IMR-90 (cell line): ENCODE data around the gene GALC. TPM values are rescaled to one million over a fixed set of nuclear protein-coding genes. Genes with fewer than 3 reads are reported as not detected.

Source experiments
- ATAC-seq: fragments of 200-7000 bp; cut with Tn5 transposase; 2 replicates; pipeline ENCODE4 v1.9.1; 2020; ENCODE audit warnings: low read depth, mild to moderate bottlenecking, moderate library complexity
- BruUV-seq: library from RNA; stranded (reverse); fragments of 400-500 nt; replicated peaks from 2 replicates; lab custom pipeline; 2021; lab: Mats Ljungman, UMichigan
- CTCF ChIA-PET: fragments of 300-600 bp; formaldehyde crosslinking; extraction: SDS; loops from one replicate; lab custom pipeline; 2021; ENCODE audit warnings: antibody characterized with exemption; lab: Yijun Ruan, JAX
- POLR2A ChIA-PET: fragments of 300-600 bp; sonication (Branson Sonifier 250); formaldehyde crosslinking; loops from one replicate; lab custom pipeline; 2022; ENCODE audit warnings: antibody characterized with exemption; ENCODE audit not compliant: unreplicated experiment; lab: Charles Lee
- DNase-seq: peaks from one replicate; pipeline ENCODE4 v3.0.0; 2013
- H2AFZ ChIP-seq: replicated peaks from 2 replicates; pipeline ENCODE3; 2013; ENCODE audit warnings: low read length, mild to moderate bottlenecking; ENCODE audit not compliant: poor library complexity
- H2AK5ac ChIP-seq: 2 replicates; pipeline ENCODE4 v1.6.1; 2013; ENCODE audit warnings: low read depth, low read length, inconsistent platforms
- H2AK9ac ChIP-seq: replicated peaks from 2 replicates; pipeline ENCODE3; 2013; ENCODE audit warnings: mild to moderate bottlenecking, low read depth, low read length, moderate library complexity; ENCODE audit not compliant: poor library complexity
- H2BK120ac ChIP-seq: 2 replicates; pipeline ENCODE4 v1.6.1; 2013; ENCODE audit warnings: low read depth, low read length, inconsistent platforms
- H2BK15ac ChIP-seq: 3 replicates; pipeline ENCODE4 v1.6.1; 2013; ENCODE audit warnings: low read depth, low read length, inconsistent platforms
- H2BK20ac ChIP-seq: 2 replicates; pipeline ENCODE4 v1.6.1; 2013; ENCODE audit warnings: low read depth, mild to moderate bottlenecking, inconsistent platforms, low read length, moderate library complexity
- H2BK5ac ChIP-seq: 2 replicates; pipeline ENCODE4 v1.6.1; 2013; ENCODE audit warnings: mild to moderate bottlenecking, low read depth, low read length, inconsistent platforms; ENCODE audit not compliant: poor library complexity, severe bottlenecking
- H3K14ac ChIP-seq: replicated peaks from 2 replicates; pipeline ENCODE4 v1.6.1; 2013; ENCODE audit warnings: low read depth, low read length, inconsistent platforms
- H3K18ac ChIP-seq: 2 replicates; pipeline ENCODE4 v1.6.1; 2013; ENCODE audit warnings: low read depth, low read length, control low read depth
- H3K23ac ChIP-seq: 2 replicates; pipeline ENCODE4 v1.6.1; 2013; ENCODE audit warnings: low read depth, low read length, inconsistent platforms
- H3K27ac ChIP-seq: 2 replicates; pipeline ENCODE4 v1.5.1; 2013; ENCODE audit warnings: mild to moderate bottlenecking, control low read depth, low read length; ENCODE audit not compliant: insufficient read depth
- H3K27me3 ChIP-seq: 2 replicates; pipeline ENCODE4 v1.6.1; 2013; ENCODE audit warnings: low read length; ENCODE audit not compliant: control insufficient read depth, insufficient read depth
- H3K36me3 ChIP-seq: 2 replicates; pipeline ENCODE4 v1.6.1; 2013; ENCODE audit warnings: low read length, mixed read lengths; ENCODE audit not compliant: control insufficient read depth, insufficient read depth
- H3K4ac ChIP-seq: 2 replicates; pipeline ENCODE4 v1.6.1; 2013; ENCODE audit warnings: low read depth, low read length, inconsistent platforms
- H3K4me1 ChIP-seq: 2 replicates; pipeline ENCODE4 v1.6.1; 2013; ENCODE audit warnings: low read length, mixed read lengths; ENCODE audit not compliant: control insufficient read depth, insufficient read depth
- H3K4me2 ChIP-seq: 2 replicates; pipeline ENCODE4 v1.6.1; 2013; ENCODE audit warnings: low read depth, mild to moderate bottlenecking, control low read depth, low read length, moderate library complexity
- H3K4me3 ChIP-seq: 2 replicates; pipeline ENCODE4 v1.5.1; 2013; ENCODE audit warnings: low read depth, mild to moderate bottlenecking, control low read depth, low read length, moderate library complexity; ENCODE audit not compliant: insufficient read depth
- H3K56ac ChIP-seq: 2 replicates; pipeline ENCODE4 v1.6.1; 2013; ENCODE audit warnings: low read length, inconsistent platforms; ENCODE audit not compliant: insufficient read depth; ENCODE audit errors: extremely low read depth
- H3K79me1 ChIP-seq, 2 experiments: 2 replicates each; pipeline ENCODE4 v1.6.1; 2013; ENCODE audit warnings: low read length in 2 of 2, inconsistent platforms in 1 of 2, low read depth in 1 of 2
- H3K9ac ChIP-seq: 2 replicates; pipeline ENCODE4 v1.6.1; 2013; ENCODE audit warnings: low read depth, low read length, control low read depth
- H3K9me1 ChIP-seq: 2 replicates; pipeline ENCODE4 v1.6.1; 2013; ENCODE audit warnings: low read length, inconsistent platforms; ENCODE audit not compliant: insufficient read depth
- H3K9me3 ChIP-seq: 2 replicates; pipeline ENCODE4 v1.6.1; 2013; ENCODE audit warnings: low read length; ENCODE audit not compliant: control insufficient read depth, insufficient read depth
- H4K20me1 ChIP-seq: 2 replicates; pipeline ENCODE4 v1.6.1; 2013; ENCODE audit warnings: low read length, inconsistent platforms; ENCODE audit not compliant: insufficient read depth
- H4K5ac ChIP-seq: 2 replicates; pipeline ENCODE4 v1.6.1; 2013; ENCODE audit warnings: mild to moderate bottlenecking, low read depth, low read length, control low read depth
- H4K8ac ChIP-seq, 2 experiments: 2 replicates each; pipeline ENCODE4 v1.6.1; 2013; ENCODE audit warnings: low read depth in 2 of 2, low read length in 2 of 2, control low read depth in 1 of 2, inconsistent platforms in 1 of 2
- H4K91ac ChIP-seq: 2 replicates; pipeline ENCODE4 v1.6.1; 2013; ENCODE audit warnings: low read depth, low read length, inconsistent platforms; ENCODE audit not compliant: insufficient read depth
- RAD21 ChIP-seq: IDR thresholded peaks from 2 replicates; pipeline ENCODE4 v1.6.1; 2012; ENCODE audit warnings: low read length, improper control_type of control experiment
- SMC3 ChIP-seq: fragments of 150-350 bp; IDR thresholded peaks from 2 replicates; pipeline ENCODE4 v1.6.1; 2016; ENCODE audit warnings: low read depth, mild to moderate bottlenecking, antibody characterized with exemption, low read length, moderate library complexity
- dilution Hi-C: fragments of 300-500 bp; cut with HindIII; formaldehyde crosslinking; loops from one replicate; pipeline ENCODE4 v1.14.3; 2018; ENCODE audit warnings: low sequenced_read_pairs; ENCODE audit not compliant: unreplicated experiment
- in situ Hi-C: fragments of 300-500 bp; cut with MboI; formaldehyde crosslinking; loops from 3 replicates; pipeline ENCODE4 v1.14.3; 2019; ENCODE audit warnings: low sequenced_read_pairs, inconsistent platforms, mixed read lengths
- intact Hi-C: fragments of 100-400 bp; cut with micrococcal nuclease; formaldehyde crosslinking; loops from 2 replicates; pipeline ENCODE4 v1.10.0; 2022
- polyA plus RNA-seq, 3 experiments: library from polyadenylated mRNA; depleted of rRNA; stranded (reverse); fragments of >200 nt; gene quantifications; 2 replicates each; pipeline ENCODE4 v1.2.3, GENCODE V29; 2012; ENCODE audit warnings: low replicate concordance in 1 of 3
- total RNA-seq: library from RNA; depleted of rRNA; stranded (reverse); fragments of >200 nt; gene quantifications from 2 replicates; pipeline ENCODE4 v1.2.3, GENCODE V29; 2012
- TF ChIP-seq, protein P1 (sequence below): conservative IDR thresholded peaks from 2 replicates; pipeline ENCODE4 v1.5.1; 2012; ENCODE audit warnings: mild to moderate bottlenecking, low read depth, low read length, improper control_type of control experiment
- TF ChIP-seq, protein P2 (sequence below): fragments of 150-350 bp; IDR thresholded peaks from 2 replicates; pipeline ENCODE4 v1.6.1; 2017; ENCODE audit warnings: mild to moderate bottlenecking, antibody characterized with exemption, low read length, low read depth

GALC gene
- total and polyA plus RNA-seq, 2 of the 4 experiments (the other 2 are of a cell fraction), result 6.3 to 7.9 TPM

DNA sequence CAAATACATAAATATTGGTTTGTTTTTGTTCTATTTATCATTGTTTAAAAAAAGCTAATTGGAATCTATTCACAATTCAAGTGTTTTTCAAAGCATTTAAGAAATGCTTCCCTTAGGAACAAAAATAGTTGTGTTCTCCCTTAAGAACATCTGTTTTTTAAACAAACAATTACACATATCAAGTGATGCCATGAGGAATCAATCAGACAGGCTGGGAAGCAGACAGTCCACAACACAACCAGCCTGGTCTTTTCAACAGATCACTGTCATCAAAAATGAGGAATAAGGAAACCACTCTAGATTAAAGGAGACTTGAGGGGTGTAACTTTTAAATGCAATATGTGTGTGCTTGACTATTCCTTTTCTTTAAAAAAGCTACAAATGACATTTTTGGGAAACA is 25.5 kb downstream of the GALC start:
- no peaks in the 10 kb centered on the region for H3K79me1 ChIP-seq
- no peak overlapping the region for H2BK120ac ChIP-seq
- no peak overlapping the region for H3K9ac ChIP-seq
- no TSS peak for BruUV-seq
- ATAC-seq (no peak), DNase-seq (no peak)
- H2BK15ac ChIP-seq, result no peak overlapping the region
- no peaks in the 10 kb centered on the region for H3K4me1 ChIP-seq
- dilution Hi-C loops, result no loop called here
- TF ChIP-seq SMC3, result no peak
- TF ChIP-seq, protein P1, sequence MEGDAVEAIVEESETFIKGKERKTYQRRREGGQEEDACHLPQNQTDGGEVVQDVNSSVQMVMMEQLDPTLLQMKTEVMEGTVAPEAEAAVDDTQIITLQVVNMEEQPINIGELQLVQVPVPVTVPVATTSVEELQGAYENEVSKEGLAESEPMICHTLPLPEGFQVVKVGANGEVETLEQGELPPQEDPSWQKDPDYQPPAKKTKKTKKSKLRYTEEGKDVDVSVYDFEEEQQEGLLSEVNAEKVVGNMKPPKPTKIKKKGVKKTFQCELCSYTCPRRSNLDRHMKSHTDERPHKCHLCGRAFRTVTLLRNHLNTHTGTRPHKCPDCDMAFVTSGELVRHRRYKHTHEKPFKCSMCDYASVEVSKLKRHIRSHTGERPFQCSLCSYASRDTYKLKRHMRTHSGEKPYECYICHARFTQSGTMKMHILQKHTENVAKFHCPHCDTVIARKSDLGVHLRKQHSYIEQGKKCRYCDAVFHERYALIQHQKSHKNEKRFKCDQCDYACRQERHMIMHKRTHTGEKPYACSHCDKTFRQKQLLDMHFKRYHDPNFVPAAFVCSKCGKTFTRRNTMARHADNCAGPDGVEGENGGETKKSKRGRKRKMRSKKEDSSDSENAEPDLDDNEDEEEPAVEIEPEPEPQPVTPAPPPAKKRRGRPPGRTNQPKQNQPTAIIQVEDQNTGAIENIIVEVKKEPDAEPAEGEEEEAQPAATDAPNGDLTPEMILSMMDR, result no peak
- TF ChIP-seq RAD21, result no peak
- TF ChIP-seq, protein P2, sequence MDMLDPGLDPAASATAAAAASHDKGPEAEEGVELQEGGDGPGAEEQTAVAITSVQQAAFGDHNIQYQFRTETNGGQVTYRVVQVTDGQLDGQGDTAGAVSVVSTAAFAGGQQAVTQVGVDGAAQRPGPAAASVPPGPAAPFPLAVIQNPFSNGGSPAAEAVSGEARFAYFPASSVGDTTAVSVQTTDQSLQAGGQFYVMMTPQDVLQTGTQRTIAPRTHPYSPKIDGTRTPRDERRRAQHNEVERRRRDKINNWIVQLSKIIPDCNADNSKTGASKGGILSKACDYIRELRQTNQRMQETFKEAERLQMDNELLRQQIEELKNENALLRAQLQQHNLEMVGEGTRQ, result no peak
- H3K9me1 ChIP-seq, result no peaks in the 10 kb centered on the region
- no peak overlapping the region for H3K14ac ChIP-seq
- intact Hi-C loops, result no loop called here
- no peak overlapping the region for H3K27ac ChIP-seq
- no peak overlapping the region for H3K18ac ChIP-seq
- no peak overlapping the region for H2BK5ac ChIP-seq
- no peak overlapping the region for H3K4ac ChIP-seq
- no peak overlapping the region for H4K5ac ChIP-seq
- no peak overlapping the region for H2AK5ac ChIP-seq
- no peak overlapping the region for H3K4me3 ChIP-seq
- no peak overlapping the region for H3K56ac ChIP-seq
- no peak overlapping the region for H2AK9ac ChIP-seq
- no peak overlapping the region for H4K8ac ChIP-seq
- no peaks in the 10 kb centered on the region for H3K27me3 ChIP-seq
- no peaks in the 10 kb centered on the region for H3K9me3 ChIP-seq
- in situ Hi-C loops, result no loop called here
- POLR2A ChIA-PET, result no interaction called here
- CTCF ChIA-PET, result interaction anchor here (0.6 kb wide), 1 partner anchor 72 kb away, joined by 3 read pairs; no protein-coding TSS in a partner anchor
- H4K20me1 ChIP-seq, result no peaks in the 10 kb centered on the region
- peaks cover 2% of the 10 kb centered on the region; the same call in 1 of the 2 replicates for H3K36me3 ChIP-seq
- no peak overlapping the region for H2BK20ac ChIP-seq
- no peak overlapping the region for H2AFZ ChIP-seq
- no peak overlapping the region for H3K4me2 ChIP-seq
- H4K91ac ChIP-seq, result no peak overlapping the region
- H3K23ac ChIP-seq, result no peak overlapping the region
